Stimulated activated CD4-positive, alpha-beta T cell treated with anti-CD3 and anti-CD28 coated beads, Interleukin-4, amount 100 ng/mL, for 48 hours (primary cell): ENCODE measurements around the gene DHFR.
"Not testable (repeated sequence)": the region's sequence is repeated elsewhere in the genome, so short reads cannot be mapped to it uniquely, and the experiment has no call there.

Source experiments
- DNase-seq, 2 donors: peaks; one replicate each; pipeline ENCODE4 v3.0.0-alpha.2; 2020; ENCODE audit warnings: low read depth in 2 of 2

Gene DHFR

DNA sequence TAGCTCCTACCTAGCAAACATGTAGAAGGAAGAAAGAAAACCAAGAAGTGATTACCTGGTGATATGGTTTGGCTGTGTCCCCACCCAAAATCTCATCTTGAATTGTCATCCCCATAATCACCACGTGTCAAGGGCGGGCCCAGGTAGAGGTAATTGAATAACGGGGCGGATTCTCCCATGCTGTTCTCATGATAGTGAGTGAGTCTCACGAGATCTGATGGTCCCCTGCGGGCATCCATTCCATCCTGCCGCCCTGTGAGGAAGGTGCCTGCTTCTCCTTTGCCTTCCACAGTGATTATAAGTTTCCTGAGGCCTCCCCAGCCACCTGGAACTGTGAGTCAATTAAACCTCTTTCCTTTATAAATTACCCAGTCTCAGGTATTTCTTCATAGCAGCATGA, 57.3 kb downstream of the DHFR start:
- no peak for DNase-seq

DNA sequence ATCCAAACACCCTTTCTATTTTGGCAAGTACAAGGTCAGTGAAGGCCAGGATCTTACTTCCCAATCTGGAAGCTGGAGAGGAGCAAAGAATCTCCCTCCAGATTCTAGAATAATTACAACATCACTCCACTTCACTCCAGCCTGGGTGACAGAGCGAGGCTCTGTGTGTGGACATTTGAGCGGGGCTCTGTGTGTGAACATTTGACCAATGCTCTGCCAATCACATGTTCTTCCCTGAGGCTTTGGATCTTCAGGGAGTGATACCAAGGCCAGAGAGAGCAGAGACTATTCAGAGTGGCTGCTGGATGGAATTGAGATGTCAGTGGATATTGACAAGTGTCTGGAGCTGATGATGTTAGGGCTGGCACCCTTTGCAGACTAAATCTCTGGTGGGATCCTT, 60.0 kb downstream of the DHFR start:
- DNase-seq, result no peak

- no peak for DNase-seq
These were observed 62.0 kb downstream of the DHFR start for GRCh38 chr5:80592761-80593160.

- DNase-seq, result no peak
These were observed 62.7 kb downstream of the DHFR start for GRCh38 chr5:80592105-80592504.

GRCh38 chr5:80591352-80591751, 63.4 kb downstream of the DHFR start:
- no peak for DNase-seq

GRCh38 chr5:80590766-80591165, 64.0 kb downstream of the DHFR start:
- no peak for DNase-seq

DNA sequence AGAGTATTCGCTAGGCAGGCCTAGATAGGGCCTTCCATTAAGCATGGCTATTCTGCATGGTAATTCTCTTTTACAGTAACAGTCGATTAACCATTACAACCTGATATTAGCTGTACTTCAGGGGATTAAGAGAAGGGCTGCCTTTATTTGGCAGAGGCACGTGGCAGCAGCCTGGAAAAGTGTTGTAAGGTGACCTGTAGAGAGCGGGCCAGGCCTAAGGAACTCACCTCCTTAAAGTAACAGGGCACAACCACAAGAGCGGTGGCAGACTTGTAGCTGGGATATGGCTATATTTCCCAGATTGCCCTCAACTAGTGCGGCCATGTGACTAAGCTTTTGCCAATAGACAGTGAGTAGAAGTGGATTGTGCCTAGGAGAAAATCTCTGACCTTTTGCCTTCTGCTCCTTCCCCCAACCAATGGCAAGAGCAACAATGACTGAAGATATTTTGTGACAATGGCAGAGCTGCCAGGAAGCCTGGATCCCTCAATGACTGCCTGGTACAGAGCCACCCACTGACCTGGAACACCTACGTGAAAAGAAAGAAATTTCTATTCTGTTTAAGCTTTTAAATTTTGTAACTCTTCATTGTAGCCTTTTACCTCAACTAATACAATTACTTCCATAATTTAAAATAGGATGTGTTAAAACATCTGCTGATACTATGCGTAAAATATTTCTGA, 65.8 kb downstream of the DHFR start:
- DNase-seq, result no peak

DNA sequence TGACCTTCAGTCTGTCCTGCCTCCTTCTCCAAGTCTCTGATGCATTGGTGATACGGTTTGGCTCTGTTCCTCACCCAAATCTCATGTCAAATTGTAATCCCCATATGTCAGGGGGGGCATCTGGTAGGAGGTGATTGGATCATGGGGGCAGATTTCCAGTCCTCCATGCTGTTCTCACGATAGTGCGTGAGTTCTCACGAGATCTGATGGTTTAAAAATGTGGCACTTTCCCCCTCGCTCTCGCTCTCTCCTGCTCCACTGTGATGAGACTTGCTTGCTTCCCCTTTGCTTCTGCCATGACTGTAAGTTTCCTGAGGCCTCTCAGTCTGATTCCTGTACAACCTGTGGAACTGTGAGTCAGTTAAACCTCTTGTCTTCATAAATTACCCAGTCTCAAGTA, 70.0 kb downstream of the DHFR start:
- no peak for DNase-seq

DNA sequence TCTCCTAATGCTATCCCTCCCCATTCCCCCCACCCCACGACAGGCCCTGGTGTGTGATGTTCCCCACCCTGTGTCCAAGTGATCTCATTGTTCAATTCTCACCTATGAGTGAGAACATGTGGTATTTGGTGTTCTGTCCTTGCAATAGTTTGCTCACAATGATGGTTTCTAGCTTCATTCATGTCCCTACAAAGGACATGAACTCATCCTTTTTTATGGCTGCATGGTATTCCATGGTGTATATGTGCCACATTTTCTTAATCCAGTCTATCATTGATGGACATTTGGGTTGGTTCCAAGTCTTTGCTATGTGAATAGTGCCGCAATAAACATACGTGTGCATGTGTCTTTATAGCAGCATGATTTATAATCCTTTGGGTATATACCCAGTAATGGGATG, 74.5 kb downstream of the DHFR start:
- DNase-seq, result not testable (repeated sequence)

DNA sequence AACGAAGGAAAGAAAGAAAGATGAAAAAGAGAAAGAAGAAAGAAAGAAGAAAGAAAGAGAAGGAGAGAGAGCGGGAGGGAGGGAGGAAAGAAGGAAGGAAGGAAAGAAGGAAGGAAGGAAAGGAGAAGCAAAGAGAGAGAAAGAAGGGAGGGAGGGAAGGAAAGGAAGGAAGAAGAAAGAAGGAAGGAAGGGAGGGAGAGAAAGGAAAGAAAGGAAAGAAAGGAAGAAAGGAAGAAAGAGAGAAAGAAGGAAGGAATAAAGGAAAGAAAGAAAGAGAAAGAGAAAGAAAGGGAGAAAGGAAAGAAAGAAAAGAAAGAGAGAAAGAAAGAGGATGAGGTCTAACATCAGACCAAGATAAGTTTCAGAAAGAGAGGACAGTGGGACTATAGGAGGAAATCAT, 75.7 kb downstream of the DHFR start:
- no peak for DNase-seq

DNA sequence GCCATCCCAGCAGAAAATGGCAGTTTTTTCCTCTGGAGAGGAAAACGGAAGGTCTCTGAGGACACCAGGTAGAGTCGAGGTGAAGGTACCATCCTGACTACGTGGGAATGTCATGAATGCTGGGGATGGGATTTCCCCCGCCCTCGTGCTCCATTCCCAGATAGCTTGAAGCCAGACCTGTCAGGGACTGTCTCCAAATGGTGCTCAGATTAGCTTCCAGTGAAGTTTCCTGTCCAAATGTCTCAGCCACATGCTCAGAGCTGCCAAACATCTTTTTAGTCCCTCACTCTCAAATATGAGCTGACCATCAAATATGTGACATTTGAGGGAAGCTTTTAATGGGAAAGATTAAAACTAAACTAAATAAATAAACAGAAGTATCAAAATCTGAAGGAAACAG, 77.1 kb downstream of the DHFR start:
- DNase-seq, result no peak

- no peak for DNase-seq
These were observed 78.4 kb downstream of the DHFR start for GRCh38 chr5:80576383-80576782.
